Measurements from ENCODE around the gene OTUD7B.

GRCh38 chr1:149915429-149916192, 94.9 kb downstream of the OTUD7B start:
- TF ChIP-seq CTCF (IDR thresholded peaks at IDR 0.05): no peak
- TF ChIP-seq POLR2AphosphoS5 (IDR thresholded peaks at IDR 0.05): no peak
- no peak for TF ChIP-seq POLR2A (IDR thresholded peaks at IDR 0.05)
- no peak for TF ChIP-seq EP300 (IDR thresholded peaks at IDR 0.05)
